Caco-2 (cell line): ENCODE data around the gene CAPN5. TPM values are rescaled to one million over a fixed set of nuclear protein-coding genes. Genes with fewer than 3 reads are reported as not detected.

Experiments used
- BruUV-seq: library from RNA; stranded (reverse); fragments of 400-500 nt; replicated peaks from 2 replicates; lab custom pipeline; 2021; lab: Mats Ljungman, UMichigan
- CTCF ChIA-PET: fragments of 300-600 bp; sonication (Branson Sonifier 250); formaldehyde crosslinking; loops from one replicate; lab custom pipeline; 2022; ENCODE audit warnings: antibody characterized with exemption; lab: Charles Lee
- POLR2A ChIA-PET: fragments of 300-600 bp; sonication (Branson Sonifier 250); formaldehyde crosslinking; loops from one replicate; lab custom pipeline; 2022; ENCODE audit warnings: antibody characterized with exemption; lab: Charles Lee
- DNase-seq, 2 experiments: peaks; one replicate each; pipeline versions ENCODE4 v3.0.0 to v3.0.0-alpha.2; 2020 to 2022
- H3K27me3 ChIP-seq: replicated peaks from 2 replicates; pipeline ENCODE4 v1.6.0; 2011; ENCODE audit warnings: low read length; ENCODE audit not compliant: control insufficient read depth, insufficient read depth
- H3K36me3 ChIP-seq: 2 replicates; pipeline ENCODE4 v1.5.1; 2011; ENCODE audit warnings: low read length; ENCODE audit not compliant: control insufficient read depth, insufficient read depth
- H3K4me1 ChIP-seq: fragments of 250-450 bp; sonication (Bioruptor Pico); 2 replicates; pipeline ENCODE4 v1.5.1; 2020; ENCODE audit warnings: mild to moderate bottlenecking
- H3K4me3 ChIP-seq: 2 replicates; pipeline ENCODE4 v1.5.1; 2011; ENCODE audit warnings: low read depth, mild to moderate bottlenecking, control low read depth, low read length
- H3K9me3 ChIP-seq: fragments of 250-450 bp; sonication (Bioruptor Pico); 2 replicates; pipeline ENCODE4 v1.5.1; 2020; ENCODE audit warnings: mild to moderate bottlenecking, moderate library complexity
- H3K27ac Mint-ChIP-seq: one replicate; pipeline ENCODE4 v1.8.0; 2022; ENCODE audit warnings: mixed read lengths; ENCODE audit not compliant: unreplicated experiment
- H3K27me3 Mint-ChIP-seq: one replicate; pipeline ENCODE4 v1.8.0; 2022; ENCODE audit warnings: mixed read lengths; ENCODE audit not compliant: insufficient read depth, unreplicated experiment
- H3K36me3 Mint-ChIP-seq: one replicate; pipeline ENCODE4 v1.8.0; 2022; ENCODE audit warnings: mild to moderate bottlenecking, mixed read lengths; ENCODE audit not compliant: insufficient read depth, unreplicated experiment
- H3K4me1 Mint-ChIP-seq: one replicate; pipeline ENCODE4 v1.8.0; 2022; ENCODE audit warnings: low read depth, mixed read lengths; ENCODE audit not compliant: unreplicated experiment
- H3K4me3 Mint-ChIP-seq: one replicate; pipeline ENCODE4 v1.8.0; 2022; ENCODE audit warnings: mild to moderate bottlenecking, moderate library complexity, mixed read lengths; ENCODE audit not compliant: unreplicated experiment
- H3K9me3 Mint-ChIP-seq: one replicate; pipeline ENCODE4 v1.8.0; 2022; ENCODE audit warnings: mixed read lengths; ENCODE audit not compliant: unreplicated experiment
- intact Hi-C: fragments of 100-400 bp; cut with micrococcal nuclease; formaldehyde crosslinking; loops from one replicate; pipeline ENCODE4 v1.10.0; 2022; ENCODE audit not compliant: unreplicated experiment
- total RNA-seq: library from RNA; stranded (reverse); gene quantifications from 2 replicates; pipeline ENCODE4 v1.2.3, GENCODE V29; 2022
- TF ChIP-seq, protein P1 (sequence below), 2 experiments: fragments of 200-600 bp in 1 of 2; IDR thresholded peaks; 1 replicate in 1 of 2; 2 replicates in 1 of 2; pipeline versions ENCODE4 v1.5.1 to v1.8.0; 2011 to 2022; ENCODE audit warnings: antibody characterized with exemption in 1 of 2, control low read depth in 1 of 2, inconsistent platforms in 1 of 2, low read depth in 1 of 2, low read length in 1 of 2, mild to moderate bottlenecking in 1 of 2, moderate library complexity in 1 of 2; ENCODE audit not compliant: insufficient read depth in 1 of 2, severe bottlenecking in 1 of 2, unreplicated experiment in 1 of 2

The CAPN5 gene
- total RNA-seq, 1 experiment from 2014 or later = 21.2 TPM

DNA sequence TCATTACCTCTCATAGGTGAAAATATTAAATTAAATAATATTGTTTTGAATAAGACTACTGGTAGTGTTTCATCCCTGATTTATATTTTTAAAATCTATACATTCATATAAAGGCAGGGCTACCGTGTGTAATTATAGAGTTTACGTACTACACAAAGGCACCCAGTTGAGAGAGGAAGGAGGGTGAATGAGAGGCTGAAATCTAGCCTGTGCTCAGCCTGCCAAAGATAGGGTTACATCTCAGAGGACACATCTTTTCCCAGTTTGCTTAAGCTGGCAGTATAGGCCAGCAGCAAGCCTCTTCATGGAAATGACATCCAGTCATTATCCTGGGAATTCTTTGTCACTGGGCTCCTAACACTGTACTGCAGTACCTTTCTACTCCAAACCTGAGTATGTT, 40.0 kb upstream of the CAPN5 start:
- Mint-ChIP-seq H3K36me3 (no peaks in the 10 kb centered on the region), H3K27me3 (no peaks in the 10 kb centered on the region), H3K4me3 (no peak overlapping the region), H3K27ac (no peak overlapping the region), H3K9me3 (no peaks in the 10 kb centered on the region), H3K4me1 (peaks cover 17% of the 10 kb centered on the region)
- Histone ChIP-seq H3K36me3 (no peaks in the 10 kb centered on the region), H3K9me3 (no peaks in the 10 kb centered on the region), H3K27me3 (no peaks in the 10 kb centered on the region), H3K4me1 (peaks cover 30% of the 10 kb centered on the region), H3K4me3 (no peak overlapping the region)
- intact Hi-C loops = no loop called here
- DNase-seq = no peak
- TF ChIP-seq, protein P1, sequence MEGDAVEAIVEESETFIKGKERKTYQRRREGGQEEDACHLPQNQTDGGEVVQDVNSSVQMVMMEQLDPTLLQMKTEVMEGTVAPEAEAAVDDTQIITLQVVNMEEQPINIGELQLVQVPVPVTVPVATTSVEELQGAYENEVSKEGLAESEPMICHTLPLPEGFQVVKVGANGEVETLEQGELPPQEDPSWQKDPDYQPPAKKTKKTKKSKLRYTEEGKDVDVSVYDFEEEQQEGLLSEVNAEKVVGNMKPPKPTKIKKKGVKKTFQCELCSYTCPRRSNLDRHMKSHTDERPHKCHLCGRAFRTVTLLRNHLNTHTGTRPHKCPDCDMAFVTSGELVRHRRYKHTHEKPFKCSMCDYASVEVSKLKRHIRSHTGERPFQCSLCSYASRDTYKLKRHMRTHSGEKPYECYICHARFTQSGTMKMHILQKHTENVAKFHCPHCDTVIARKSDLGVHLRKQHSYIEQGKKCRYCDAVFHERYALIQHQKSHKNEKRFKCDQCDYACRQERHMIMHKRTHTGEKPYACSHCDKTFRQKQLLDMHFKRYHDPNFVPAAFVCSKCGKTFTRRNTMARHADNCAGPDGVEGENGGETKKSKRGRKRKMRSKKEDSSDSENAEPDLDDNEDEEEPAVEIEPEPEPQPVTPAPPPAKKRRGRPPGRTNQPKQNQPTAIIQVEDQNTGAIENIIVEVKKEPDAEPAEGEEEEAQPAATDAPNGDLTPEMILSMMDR (IDR thresholded peaks at IDR 0.05; ENCODE audit: insufficient read depth in 1 of 2, low read depth in 1 of 2, low read length in 1 of 2, severe bottlenecking in 1 of 2, unreplicated experiment in 1 of 2) = no peak
- BruUV-seq = no TSS peak
- POLR2A ChIA-PET = no interaction called here
- CTCF ChIA-PET = interaction anchor here (0.6 to 1.4 kb wide), 4 partner anchors 17 to 108 kb away, joined by 4 read pairs; no protein-coding TSS in a partner anchor

DNA sequence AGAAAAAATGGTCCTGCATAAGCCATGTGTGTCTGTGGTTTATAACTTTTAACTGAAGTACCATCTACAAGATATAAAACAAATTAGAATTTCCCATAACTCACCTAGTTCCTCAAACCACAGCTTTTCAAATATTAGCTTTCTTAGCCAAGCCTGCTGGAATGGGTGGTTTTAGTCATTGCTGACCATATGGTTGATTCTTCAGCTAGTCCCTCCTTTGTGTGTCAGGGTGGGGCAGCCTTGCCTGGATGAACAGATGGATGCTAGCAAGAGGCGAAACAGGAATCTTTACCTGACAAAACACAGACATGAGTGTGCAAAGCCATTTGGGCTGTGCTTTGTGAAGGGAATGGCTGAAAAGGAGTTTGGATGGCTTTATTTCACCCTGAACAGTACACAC, 39.5 kb upstream of the CAPN5 start:
- H3K27me3 ChIP-seq = no peaks in the 10 kb centered on the region
- no peaks in the 10 kb centered on the region for H3K9me3 ChIP-seq
- H3K9me3 Mint-ChIP-seq = no peaks in the 10 kb centered on the region
- no peak overlapping the region for H3K4me3 ChIP-seq
- CTCF ChIA-PET = interaction anchor here (0.6 to 1.4 kb wide), 5 partner anchors 16 to 109 kb away, joined by 3 to 4 read pairs (median 4); no protein-coding TSS in a partner anchor
- POLR2A ChIA-PET = no interaction called here
- H3K27ac Mint-ChIP-seq = no peak overlapping the region
- TF ChIP-seq, protein P1 (IDR thresholded peaks at IDR 0.05; ENCODE audit: insufficient read depth in 1 of 2, low read depth in 1 of 2, low read length in 1 of 2, severe bottlenecking in 1 of 2, unreplicated experiment in 1 of 2) = no peak
- H3K4me1 Mint-ChIP-seq = peaks cover 17% of the 10 kb centered on the region
- H3K36me3 Mint-ChIP-seq = no peaks in the 10 kb centered on the region
- H3K36me3 ChIP-seq = no peaks in the 10 kb centered on the region
- H3K4me3 Mint-ChIP-seq = no peak overlapping the region
- intact Hi-C loops = no loop called here
- no TSS peak for BruUV-seq
- peaks cover 30% of the 10 kb centered on the region for H3K4me1 ChIP-seq
- H3K27me3 Mint-ChIP-seq = no peaks in the 10 kb centered on the region
- no peak for DNase-seq

DNA sequence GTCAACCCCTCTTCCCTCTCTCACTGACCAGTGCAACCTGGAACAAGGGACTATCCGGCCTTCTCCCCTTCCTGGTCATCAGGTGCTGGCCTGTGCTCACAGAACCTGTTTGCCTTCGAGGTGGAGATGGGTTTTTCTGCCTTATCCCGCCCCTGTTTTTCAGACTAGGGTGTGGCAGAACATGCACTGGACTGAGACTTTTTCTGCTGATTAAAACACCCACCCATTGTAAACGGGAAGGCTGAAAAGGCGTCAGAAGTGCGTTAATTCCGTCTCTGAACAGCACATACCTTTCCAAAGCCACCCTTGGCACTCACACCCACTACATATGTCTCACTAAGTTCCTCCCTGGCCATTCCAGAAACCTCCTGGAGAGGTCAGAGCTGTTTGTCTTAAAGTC, 36.9 kb upstream of the CAPN5 start:
- peaks cover 17% of the 10 kb centered on the region for H3K4me1 Mint-ChIP-seq
- peaks cover 31% of the 10 kb centered on the region for H3K4me1 ChIP-seq
- no peak overlapping the region for H3K27ac Mint-ChIP-seq
- H3K36me3 ChIP-seq = no peaks in the 10 kb centered on the region
- H3K27me3 ChIP-seq = no peaks in the 10 kb centered on the region
- CTCF ChIA-PET = interaction anchor here (1.9 to 3.2 kb wide), 3 partner anchors 16 to 110 kb away, joined by 5 to 9 read pairs (median 5); no protein-coding TSS in a partner anchor
- no peak overlapping the region for H3K4me3 ChIP-seq
- no peaks in the 10 kb centered on the region for H3K36me3 Mint-ChIP-seq
- H3K4me3 Mint-ChIP-seq = no peak overlapping the region
- intact Hi-C loops = no loop called here
- no peaks in the 10 kb centered on the region for H3K27me3 Mint-ChIP-seq
- no peaks in the 10 kb centered on the region for H3K9me3 Mint-ChIP-seq
- POLR2A ChIA-PET = no interaction called here
- DNase-seq = no peak
- no TSS peak for BruUV-seq
- H3K9me3 ChIP-seq = no peaks in the 10 kb centered on the region
- TF ChIP-seq, protein P1 (IDR thresholded peaks at IDR 0.05; ENCODE audit: insufficient read depth in 1 of 2, low read depth in 1 of 2, low read length in 1 of 2, severe bottlenecking in 1 of 2, unreplicated experiment in 1 of 2) = no peak
